Activated T-cell treated with anti-CD3 and anti-CD28 coated beads for 24 hours (primary cell): Measurements from ENCODE around the gene KLHL24.
"Not testable (repeated sequence)": the region's sequence is repeated elsewhere in the genome, so short reads cannot be mapped to it uniquely, and the experiment has no call there.

Experiments used
- DNase-seq: peaks from one replicate; pipeline ENCODE4 v3.0.0-alpha.2; 2020; ENCODE audit warnings: low read depth

The KLHL24 gene

DNA sequence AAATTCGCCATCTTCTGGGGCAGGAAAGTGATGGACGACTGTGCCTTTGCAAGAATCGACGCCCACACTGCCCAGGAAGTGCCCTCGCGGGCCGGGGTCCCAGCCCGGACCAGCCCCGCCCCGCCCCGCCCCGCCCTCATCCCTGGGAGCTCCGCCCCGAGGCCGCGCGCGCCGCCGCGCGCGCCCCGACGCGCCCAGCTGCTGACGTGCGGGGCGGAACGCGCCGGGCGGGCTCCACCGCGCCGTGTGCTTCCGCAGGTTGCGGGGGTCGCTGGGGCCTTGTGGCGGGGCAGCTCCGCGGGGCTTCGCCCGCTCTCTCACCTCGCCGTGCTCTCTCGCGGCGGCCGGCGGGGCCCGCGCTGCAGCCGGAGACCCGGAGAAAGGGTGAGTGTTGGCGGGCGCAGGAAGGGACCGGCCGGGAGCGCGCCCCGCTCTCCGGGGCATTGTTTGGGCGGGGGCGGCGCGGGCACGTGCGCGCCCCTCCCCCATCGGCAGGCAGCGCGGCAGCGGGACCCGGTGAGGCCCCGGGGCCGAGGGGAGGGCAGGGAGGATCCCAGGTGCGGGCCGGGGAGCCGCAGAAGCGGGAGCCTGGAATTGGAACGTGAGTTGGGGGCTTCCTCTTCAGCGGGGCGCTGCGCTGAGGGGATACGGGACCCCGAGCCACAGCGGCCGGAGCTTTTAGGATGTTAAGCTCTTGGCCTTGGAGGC lies 62.3 kb downstream of the KLHL24 start, which contains the start of gene YEATS2:
Gene YEATS2 (plus strand): TSS at position 188 of the 708 bp plus-strand sequence. CDS start 17,366 bp downstream, outside the sequence.
- peak; percentile 65 for DNase-seq

DNA sequence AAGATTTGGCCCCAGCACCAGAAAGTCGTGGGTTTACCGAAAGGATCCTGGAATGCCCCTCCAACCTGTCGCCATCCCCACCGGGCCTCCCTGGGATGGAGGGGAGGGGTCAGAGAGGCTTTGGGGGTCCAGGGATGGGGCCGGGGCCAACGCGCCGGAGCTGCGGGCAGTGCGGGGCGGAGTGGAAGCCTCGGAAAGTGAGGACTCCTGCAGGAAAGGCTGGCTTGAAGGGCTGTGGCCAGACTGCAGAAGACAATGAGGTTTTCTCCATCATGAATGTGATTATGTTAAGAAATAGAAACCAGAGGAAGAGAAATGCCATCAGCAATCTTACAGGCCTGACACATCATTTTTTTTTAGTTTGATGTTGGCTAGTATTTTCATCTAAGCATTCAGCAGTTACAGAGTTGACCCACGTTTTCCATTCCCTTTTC lies 62.9 kb downstream of the KLHL24 start:
- no peak for DNase-seq

DNA sequence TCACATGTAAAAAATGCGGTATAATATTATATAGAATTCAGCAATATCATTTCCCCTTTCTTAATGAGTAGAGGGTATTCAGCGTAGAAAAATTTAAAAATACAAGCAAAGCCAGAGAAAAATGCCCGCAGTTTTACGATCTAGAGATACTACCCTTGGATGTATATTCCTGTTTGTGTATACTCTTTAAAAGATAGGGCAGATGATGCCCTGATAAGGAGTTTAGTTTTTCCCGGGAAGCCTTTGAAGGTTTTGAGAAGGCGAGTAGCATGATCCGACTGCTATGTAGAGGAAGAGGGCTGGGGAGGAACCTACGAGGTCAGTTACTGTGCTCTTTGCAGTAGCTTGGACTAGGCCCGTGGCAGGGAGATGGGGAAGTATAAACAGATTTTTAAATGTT lies 63.3 kb downstream of the KLHL24 start:
- no peak for DNase-seq

DNA sequence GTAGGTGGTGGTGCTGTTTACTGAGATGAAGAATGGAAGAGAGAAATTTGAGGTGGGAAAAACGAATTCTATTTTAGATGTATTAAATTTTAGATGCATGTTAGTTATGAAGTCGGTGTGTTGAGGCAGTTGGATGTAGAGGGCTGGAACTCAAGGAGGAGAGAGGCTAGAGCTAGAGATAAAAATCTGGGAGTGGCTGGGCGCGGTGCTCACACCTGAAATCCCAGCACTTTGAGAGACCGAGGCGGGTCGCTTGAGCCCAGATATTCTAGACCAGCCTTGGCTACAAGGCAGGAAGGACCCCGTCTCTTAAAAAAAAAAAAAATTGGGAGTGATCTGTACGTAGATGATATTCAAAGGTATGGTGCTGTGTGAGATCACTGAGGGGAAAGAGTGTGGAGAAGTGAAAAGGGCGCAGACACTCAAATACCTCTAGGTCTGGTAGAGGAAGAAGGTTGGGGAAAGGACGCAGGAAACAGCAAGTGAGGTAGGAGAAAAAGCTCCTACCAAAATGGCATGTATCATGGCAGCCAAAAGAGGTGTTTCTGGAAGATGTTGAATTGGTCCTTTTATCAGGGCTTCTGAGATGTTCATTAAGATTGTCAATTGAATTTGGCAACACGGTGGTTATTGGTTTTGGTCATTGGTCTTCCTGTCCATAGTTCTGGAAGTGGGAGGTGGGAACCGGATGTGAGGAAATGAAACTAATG lies 64.0 kb downstream of the KLHL24 start:
- no peak for DNase-seq

DNA sequence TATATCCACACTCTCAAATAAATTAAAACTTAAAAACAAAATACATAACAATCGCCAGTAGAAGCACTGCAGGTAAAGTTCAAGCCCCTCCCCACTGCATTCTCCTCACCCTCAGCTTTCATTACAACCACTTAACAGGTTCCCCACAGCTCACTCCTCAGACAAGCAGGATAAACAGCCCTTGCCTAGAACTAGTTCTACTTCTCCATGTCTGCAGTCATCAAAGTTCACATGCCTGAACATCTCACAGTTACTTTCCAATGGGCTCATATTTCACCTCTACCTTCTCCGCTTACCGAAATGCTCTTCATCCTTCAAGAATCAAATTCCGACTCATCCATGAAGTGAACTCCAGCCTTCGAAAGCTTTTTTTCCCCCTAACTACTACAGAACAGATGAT lies 66.3 kb downstream of the KLHL24 start:
- DNase-seq, result no peak

DNA sequence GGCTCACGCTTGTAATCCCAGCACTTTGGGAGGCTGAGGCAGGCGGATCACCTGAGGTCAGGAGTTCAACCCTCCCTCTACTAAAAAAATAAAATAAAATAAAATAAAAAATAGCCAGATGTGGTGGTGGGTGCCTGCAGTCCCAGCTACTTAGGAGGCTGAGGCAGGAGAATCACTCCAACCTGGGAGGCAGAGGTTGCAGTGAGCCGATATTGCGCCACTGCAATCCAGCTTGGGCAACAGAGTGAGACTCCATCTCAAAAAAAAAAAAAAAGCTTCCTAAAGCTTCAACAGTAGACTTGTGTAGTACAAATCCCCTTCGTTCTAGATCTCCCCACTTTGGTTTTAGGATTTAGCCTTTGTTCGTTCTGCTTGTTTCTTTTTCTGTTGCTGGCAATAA lies 68.5 kb downstream of the KLHL24 start:
- DNase-seq, result not testable (repeated sequence)

DNA sequence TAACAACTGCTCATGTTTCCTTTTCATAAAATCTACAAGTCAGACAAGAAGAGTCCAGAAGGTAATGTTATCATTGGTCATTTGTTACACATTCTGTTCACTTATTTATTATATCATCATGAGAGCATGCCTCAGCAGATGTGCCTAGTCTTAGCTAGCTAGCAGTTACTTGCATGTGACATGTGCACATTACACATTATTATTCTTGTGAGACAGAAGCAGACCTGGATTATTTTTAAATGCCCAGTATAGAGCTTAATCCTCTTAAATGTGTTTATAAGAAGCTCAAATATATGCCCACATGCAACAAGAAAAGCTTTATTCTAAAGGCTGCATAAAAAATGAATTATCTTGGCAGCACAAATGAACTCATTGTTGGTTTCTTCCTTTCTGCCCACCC lies 74.8 kb downstream of the KLHL24 start:
- DNase-seq, result no peak

DNA sequence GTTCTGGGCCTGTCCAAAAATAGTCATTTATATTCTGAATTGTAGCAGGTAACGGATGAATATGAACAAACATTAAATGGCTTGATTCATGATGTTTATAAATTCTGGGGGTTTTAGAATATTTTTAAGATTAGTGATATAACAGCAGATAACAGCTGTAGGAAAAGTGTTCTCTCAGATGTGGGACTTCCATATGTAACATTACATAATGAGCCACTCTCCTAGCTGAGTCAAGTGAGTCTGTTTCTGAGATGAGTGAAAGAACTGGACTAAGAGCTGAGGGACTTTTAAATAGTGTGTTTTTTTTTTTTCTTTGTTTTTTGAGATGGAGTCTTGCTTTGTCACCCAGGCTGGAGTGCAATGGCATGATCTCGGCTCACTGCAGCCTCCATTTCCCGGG lies 76.1 kb downstream of the KLHL24 start:
- DNase-seq, result no peak

DNA sequence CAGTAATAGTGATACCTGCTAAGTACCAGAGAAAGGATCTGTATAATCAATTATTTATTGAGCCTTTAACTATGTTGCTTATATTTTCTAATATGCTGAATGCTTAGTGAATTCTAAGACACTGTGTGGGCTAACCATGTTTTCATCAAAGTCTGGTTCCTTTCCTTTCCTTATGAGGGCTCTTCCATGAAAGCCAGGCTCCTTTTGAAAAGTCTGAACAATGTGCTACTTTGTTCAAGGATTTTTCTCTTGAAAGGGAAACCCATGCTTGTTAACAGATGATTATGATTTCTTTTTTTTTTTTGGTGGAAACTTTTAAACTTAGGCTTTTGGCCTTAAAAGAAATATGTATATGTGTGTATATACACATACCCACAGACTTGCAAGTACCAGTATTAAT lies 79.2 kb downstream of the KLHL24 start:
- no peak for DNase-seq

DNA sequence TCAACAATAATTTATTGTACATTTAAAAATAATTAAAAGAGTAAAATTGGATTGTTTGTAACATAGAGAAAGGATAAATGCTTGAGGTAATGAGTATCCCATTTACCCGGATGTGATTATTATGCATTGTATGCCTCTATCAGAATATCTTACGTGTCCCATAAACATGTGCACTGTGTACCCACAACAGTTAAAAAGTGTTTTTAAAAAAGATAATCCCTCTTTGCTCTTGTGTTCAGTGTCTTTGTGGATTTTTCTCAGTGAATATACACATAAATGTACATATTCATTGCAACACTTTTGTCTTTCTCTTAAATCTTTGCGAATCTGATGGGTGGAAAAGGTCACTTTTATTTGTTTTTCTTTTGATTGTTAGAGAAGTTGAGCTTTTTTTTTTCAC lies 82.6 kb downstream of the KLHL24 start:
- DNase-seq, result no peak

DNA sequence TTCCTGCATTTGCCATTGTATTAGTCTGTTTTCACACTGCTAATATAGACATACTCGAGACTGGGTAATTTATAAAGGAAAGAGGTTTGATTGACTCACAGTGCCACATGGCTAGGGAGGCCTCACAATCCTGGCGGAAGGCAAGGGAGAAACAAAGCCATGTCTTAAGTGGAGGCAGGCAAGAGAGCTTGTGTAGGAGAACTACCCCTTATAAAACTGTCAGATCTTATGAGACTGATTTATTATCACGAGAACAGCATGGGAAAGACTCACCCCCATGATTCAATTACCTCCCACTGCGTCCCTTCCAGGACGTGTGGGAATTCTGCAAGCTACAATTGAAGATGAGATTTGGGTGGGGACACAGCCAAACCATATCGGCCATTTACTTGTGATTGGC lies 90.0 kb downstream of the KLHL24 start:
- DNase-seq, result no peak

DNA sequence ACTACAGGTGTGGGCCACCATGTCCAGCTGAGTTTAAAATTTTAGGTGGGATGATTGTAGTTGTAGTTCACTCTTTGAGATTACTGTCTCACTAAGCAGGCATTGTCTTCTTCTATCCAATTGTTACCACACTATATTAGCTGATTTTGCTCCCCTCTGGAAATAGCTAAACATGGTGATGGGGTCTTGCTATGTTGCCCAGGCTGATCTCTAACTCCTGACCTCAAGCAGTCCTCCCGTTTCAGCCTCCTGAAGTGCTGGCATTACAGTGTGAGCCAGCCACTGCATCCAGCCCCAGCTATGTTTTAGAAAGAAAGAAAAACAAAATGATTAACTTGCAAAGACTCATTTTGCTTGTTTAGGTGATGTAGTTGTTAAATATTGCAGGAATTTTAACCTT lies 92.8 kb downstream of the KLHL24 start:
- no peak for DNase-seq

DNA sequence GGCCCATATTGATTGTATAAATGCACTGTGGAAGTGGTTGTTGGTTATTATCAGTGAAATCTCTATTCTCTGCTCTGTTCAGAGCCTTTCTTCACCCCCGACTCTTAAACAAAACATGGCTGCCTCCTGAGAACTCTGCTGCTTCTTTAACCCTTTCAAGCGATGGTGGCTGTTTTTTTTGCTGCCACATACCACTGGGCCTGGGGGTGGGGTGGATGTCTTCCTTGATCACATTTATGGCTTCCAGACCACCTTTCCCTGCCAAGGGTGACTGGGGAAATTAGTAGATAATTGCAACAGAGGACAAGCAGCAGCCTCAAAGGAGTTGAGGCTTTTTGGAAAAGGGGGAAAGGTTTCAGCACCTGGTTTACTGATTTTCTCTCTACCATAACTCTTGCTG lies 94.9 kb downstream of the KLHL24 start:
- DNase-seq, result no peak

DNA sequence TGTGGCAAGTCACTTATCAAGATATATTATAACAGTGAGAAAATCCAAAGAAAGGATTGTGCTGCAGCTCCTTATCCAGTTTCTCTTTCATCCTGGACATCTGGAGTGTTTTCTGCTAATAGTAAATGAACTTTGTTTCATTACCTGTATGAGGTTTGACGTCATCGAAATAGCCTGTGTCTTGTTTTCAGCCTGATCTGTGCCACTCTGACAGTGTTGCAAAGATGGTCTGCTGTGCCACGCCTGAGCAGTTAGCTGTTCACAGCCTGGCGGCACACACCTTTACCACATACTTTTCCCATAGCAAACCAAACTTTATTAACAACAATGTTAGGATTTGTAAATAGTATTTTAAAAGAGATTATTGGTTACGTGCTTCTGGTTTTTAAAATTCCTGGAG lies 96.2 kb downstream of the KLHL24 start:
- no peak for DNase-seq

DNA sequence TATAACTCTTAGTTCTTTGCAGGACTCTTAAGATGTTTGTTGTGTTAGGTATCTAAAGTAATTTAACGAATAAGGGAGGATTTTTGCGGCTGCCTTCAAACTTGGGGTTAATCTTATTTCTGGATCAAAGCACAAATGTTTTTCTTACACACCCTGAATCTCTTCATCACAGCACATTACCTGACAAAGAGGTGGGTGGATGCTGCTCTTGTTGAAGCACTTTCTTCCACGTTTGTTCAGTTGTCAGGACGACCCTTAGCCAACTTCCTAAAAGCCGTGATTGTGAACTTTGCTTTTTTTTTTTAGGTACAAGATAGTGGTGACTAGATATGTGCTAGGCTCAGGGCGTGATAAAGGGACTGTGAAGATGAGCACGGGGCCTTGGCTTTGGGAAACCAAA lies 98.1 kb downstream of the KLHL24 start:
- DNase-seq, result no peak
